Heart left ventricle (tissue), 13 donors: ENCODE measurements around the gene MPZL1.

ENCODE experiments used
- CTCF ChIP-seq, 12 donors: fragments of 200-600 bp; sonication (generic) in 4 of 12; IDR thresholded peaks; one replicate each; pipeline versions ENCODE4 v1.5.0 to v1.8.0; 2018 to 2022; ENCODE audit warnings: antibody characterized with exemption in 12 of 12, mild to moderate bottlenecking in 5 of 12
- POLR2A ChIP-seq, 2 donors: fragments of 450-650 bp; IDR thresholded peaks; one replicate each; pipeline ENCODE4 v1.6.1; 2017; ENCODE audit warnings: antibody characterized with exemption in 2 of 2, mild to moderate bottlenecking in 2 of 2, moderate library complexity in 2 of 2
- donor health status: ischemic (EF 13 %, LVEDD 7.1; RV severe dilation, severe dysfunction).
- donor health status: DM: no; HTN: yes; CAD: no.
- donor health status: DM: no; HTN: no; CAD: no.
- donor health status: ischemic (EF 25% LVEDD 6.9; RV normal size, moderate dysfunction).
- donor health status: ischemic (EF 25% LVEDD 5.7; RV mildly dilated, moderate dysfunction).
- donor health status: ischemic (EF 35%, LVEDD 5.7; RV mildly dilated, moderate dysfunction).
- donor health status: nonischemic (EF 11% LVEDD 7.7; RV severe dilation, severe dysfunction).
- donor health status: DM: yes; HTN: yes; CAD: no.
- donor health status: PGD.
- donor health status: ischemic (EF 29% LVEDD 5.4; RV normal size, mild dysfunction).
- donor health status: nonischemic (EF 23%, LVEDD 6.1; RV moderate dilation, normal function).

- TF ChIP-seq CTCF (IDR thresholded peaks at IDR 0.05) (no peak), POLR2A (IDR thresholded peaks at IDR 0.05) (no peak)
Observed at GRCh38 chr1:167685844-167686243, 35.9 kb upstream of the MPZL1 start.
